Progenitor cell of endocrine pancreas (in vitro differentiated cells): Measurements from ENCODE around the gene SCN9A. TPM values are rescaled to one million over a fixed set of nuclear protein-coding genes. Genes with fewer than 3 reads are reported as not detected.

Source experiments
- DNase-seq: peaks from one replicate; pipeline ENCODE4 v3.0.0; 2021; ENCODE audit warnings: low spot score; ENCODE audit not compliant: unreplicated experiment
- H3K27ac Mint-ChIP-seq: 2 replicates; pipeline ENCODE4 v1.8.0; 2021; ENCODE audit warnings: mild to moderate bottlenecking, moderate library complexity, mixed read lengths
- H3K27me3 Mint-ChIP-seq: 2 replicates; pipeline ENCODE4 v1.8.0; 2021; ENCODE audit warnings: mixed read lengths
- H3K36me3 Mint-ChIP-seq: 2 replicates; pipeline ENCODE4 v1.8.0; 2022; ENCODE audit warnings: mixed read lengths; ENCODE audit not compliant: insufficient read depth
- H3K4me1 Mint-ChIP-seq: 2 replicates; pipeline ENCODE4 v1.8.0; 2021; ENCODE audit warnings: low read depth, mixed read lengths
- H3K4me3 Mint-ChIP-seq: 2 replicates; pipeline ENCODE4 v1.8.0; 2021; ENCODE audit warnings: low read depth, mild to moderate bottlenecking, moderate library complexity, mixed read lengths
- H3K9me3 Mint-ChIP-seq: 2 replicates; pipeline ENCODE4 v1.8.0; 2021; ENCODE audit warnings: low read depth, mixed read lengths
- total RNA-seq: library from RNA; stranded (reverse); gene quantifications from 2 replicates; pipeline ENCODE4 v1.2.1, GENCODE V29; 2021
- TF ChIP-seq, protein P1 (sequence below): fragments of 200-600 bp; sonication (generic); IDR thresholded peaks from one replicate; pipeline ENCODE4 v1.5.0; 2021; ENCODE audit warnings: antibody characterized with exemption, mild to moderate bottlenecking; ENCODE audit not compliant: unreplicated experiment

The SCN9A gene
- total RNA-seq, 1 donor from 2014 or later = 23.7 TPM

DNA sequence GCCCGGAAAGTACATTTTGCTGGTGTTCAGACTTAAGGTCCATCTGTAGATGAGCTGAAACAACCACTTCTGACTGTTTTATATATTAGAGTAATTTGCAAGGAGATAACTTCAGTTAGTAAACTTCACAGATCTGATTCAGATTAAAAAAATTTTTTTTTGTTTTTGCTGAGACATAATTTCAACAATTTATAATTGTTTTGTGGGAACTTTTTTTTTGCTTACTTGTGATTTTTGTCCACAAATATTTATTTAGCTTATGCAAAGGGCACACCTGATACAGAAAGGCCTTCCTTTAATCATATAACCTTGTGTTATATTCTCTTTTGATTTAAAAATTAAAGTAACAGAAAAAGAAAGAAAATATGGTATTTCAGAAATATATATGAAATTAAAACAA is 9.6 kb upstream of the SCN9A start:
- TF ChIP-seq, protein P1, sequence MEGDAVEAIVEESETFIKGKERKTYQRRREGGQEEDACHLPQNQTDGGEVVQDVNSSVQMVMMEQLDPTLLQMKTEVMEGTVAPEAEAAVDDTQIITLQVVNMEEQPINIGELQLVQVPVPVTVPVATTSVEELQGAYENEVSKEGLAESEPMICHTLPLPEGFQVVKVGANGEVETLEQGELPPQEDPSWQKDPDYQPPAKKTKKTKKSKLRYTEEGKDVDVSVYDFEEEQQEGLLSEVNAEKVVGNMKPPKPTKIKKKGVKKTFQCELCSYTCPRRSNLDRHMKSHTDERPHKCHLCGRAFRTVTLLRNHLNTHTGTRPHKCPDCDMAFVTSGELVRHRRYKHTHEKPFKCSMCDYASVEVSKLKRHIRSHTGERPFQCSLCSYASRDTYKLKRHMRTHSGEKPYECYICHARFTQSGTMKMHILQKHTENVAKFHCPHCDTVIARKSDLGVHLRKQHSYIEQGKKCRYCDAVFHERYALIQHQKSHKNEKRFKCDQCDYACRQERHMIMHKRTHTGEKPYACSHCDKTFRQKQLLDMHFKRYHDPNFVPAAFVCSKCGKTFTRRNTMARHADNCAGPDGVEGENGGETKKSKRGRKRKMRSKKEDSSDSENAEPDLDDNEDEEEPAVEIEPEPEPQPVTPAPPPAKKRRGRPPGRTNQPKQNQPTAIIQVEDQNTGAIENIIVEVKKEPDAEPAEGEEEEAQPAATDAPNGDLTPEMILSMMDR = no peak
- no peaks in the 10 kb centered on the region for H3K36me3 Mint-ChIP-seq

DNA sequence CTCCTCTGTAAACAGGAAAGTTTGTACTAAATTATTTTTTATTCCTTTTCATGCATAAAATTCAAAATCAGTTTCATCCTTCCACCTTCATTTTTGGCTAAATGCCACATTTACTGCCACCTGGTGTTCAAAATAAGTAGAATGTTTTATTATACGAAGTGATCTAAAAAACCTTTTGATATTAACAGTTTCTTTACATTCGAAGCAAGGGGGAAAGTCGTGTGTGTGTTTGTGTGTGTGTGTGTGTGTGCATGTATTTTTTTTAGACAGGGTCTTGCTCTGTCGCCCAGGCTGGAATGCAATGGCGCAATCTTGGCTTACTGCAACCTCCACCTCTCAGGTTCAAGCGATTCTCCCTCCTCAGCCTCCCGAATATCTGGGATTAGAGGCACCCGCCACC is 9.0 kb upstream of the SCN9A start:
- Mint-ChIP-seq H3K9me3 (peaks cover 3% of the 10 kb centered on the region), H3K27ac (no peak overlapping the region), H3K36me3 (no peaks in the 10 kb centered on the region), H3K4me1 (no peaks in the 10 kb centered on the region), H3K27me3 (peaks cover 4% of the 10 kb centered on the region), H3K4me3 (no peak overlapping the region)
- no peak for DNase-seq
- TF ChIP-seq, protein P1 = peak; percentile 63

More for the DNA sequence above, 9.6 kb upstream of the SCN9A start:
- Mint-ChIP-seq H3K4me3 (no peak overlapping the region), H3K4me1 (no peaks in the 10 kb centered on the region), H3K9me3 (peaks cover 3% of the 10 kb centered on the region), H3K27me3 (no peaks in the 10 kb centered on the region), H3K27ac (no peak overlapping the region)
- no peak for DNase-seq

DNA sequence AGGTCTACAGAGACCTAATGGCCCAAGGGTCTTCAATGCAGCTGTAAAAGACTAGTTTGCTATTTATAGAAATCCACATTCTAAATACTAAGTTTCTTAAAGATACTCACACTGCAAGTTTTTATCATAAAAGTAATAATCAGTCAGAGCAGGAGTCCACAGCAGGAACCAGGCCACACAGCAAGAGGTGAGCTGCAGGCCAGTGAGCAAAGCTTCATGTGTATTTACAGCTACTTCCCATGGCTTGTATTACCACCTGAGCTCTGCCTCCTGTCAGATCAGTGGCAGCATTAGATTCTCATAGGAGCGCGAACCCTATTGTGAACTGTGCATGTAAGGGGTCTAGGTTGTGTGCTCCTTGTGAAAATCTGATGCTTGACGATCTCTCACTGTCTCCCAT is 6.7 kb upstream of the SCN9A start:
- no peaks in the 10 kb centered on the region for H3K36me3 Mint-ChIP-seq
- peaks cover 3% of the 10 kb centered on the region for H3K9me3 Mint-ChIP-seq
- H3K4me3 Mint-ChIP-seq = no peak overlapping the region
- H3K27ac Mint-ChIP-seq = no peak overlapping the region
- DNase-seq = no peak
- TF ChIP-seq, protein P1 = no peak
- no peaks in the 10 kb centered on the region for H3K4me1 Mint-ChIP-seq
- peaks cover 16% of the 10 kb centered on the region for H3K27me3 Mint-ChIP-seq

DNA sequence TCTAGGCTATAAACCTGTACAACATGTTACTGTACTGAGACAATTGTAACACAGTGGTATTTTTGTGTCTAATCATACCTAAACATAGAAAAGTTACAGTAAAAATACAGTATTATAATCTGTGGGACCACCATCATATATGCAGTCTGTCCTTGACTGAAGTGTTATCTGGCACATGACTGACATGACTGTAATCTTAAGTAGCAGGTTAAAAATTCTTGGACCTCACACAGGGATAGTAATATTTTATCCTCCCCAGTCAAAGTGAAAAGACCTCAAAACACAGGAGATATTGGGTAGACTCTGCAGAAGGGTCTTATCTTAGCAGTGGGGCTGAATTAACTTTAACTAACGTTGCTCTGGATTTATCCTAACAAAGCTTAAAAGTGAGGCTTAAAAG is 4.9 kb upstream of the SCN9A start:
- H3K4me1 Mint-ChIP-seq = no peaks in the 10 kb centered on the region
- DNase-seq = no peak
- H3K4me3 Mint-ChIP-seq = no peak overlapping the region
- H3K27me3 Mint-ChIP-seq = peaks cover 24% of the 10 kb centered on the region
- TF ChIP-seq, protein P1 = no peak
- no peak overlapping the region for H3K27ac Mint-ChIP-seq
- H3K9me3 Mint-ChIP-seq = no peaks in the 10 kb centered on the region
- H3K36me3 Mint-ChIP-seq = no peaks in the 10 kb centered on the region

DNA sequence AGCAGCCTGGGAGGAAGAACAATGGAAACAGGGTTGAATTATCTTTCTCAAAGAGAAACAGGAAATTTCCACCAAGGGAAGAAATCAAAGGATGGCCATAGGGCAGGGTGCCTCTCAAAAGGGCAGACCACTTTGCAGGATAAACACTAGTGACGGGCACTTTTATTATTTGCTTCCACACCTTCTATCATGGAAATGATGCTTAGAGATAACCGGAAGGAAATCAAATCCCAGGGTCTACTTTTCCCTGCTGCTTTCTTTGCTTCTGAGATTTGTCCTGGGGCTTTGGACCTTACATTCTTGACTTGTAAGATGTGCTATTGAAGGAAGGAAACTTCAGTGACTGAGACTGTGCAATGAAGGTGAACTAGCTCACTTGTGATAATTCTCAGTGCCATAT is 1.1 kb upstream of the SCN9A start:
- Mint-ChIP-seq H3K4me1 (peaks cover 26% of the 10 kb centered on the region), H3K36me3 (no peaks in the 10 kb centered on the region), H3K27ac (no peak overlapping the region), H3K4me3 (peak overlapping the region; percentile 94), H3K27me3 (peaks cover 24% of the 10 kb centered on the region), H3K9me3 (no peaks in the 10 kb centered on the region)
- TF ChIP-seq, protein P1 = no peak
- DNase-seq = no peak
